Measurements from ENCODE around the gene EFEMP1.

- no peak for TF ChIP-seq POLR2A (IDR thresholded peaks at IDR 0.05)
- no peak for TF ChIP-seq CTCF (IDR thresholded peaks at IDR 0.05)
These were observed 2.7 kb upstream of the EFEMP1 start for GRCh38 chr2:55926246-55926645.
